ENCODE results near the gene GNGT2.

GRCh38 chr17:49231563-49231894 is 21.2 kb upstream of the GNGT2 start:
- TF ChIP-seq CTCF (IDR thresholded peaks at IDR 0.05) (no peak), POLR2A (IDR thresholded peaks at IDR 0.05) (no peak)
